OCI-LY3 (cell line): Measurements from ENCODE around the gene TRIM14.

ENCODE experiments used
- H2AFZ ChIP-seq: fragments of 200-600, 300-600 bp; shearing (Covaris generic); 2 replicates; pipeline ENCODE4 v1.6.0; 2014; ENCODE audit warnings: antibody characterized with exemption, low read depth, low read length
- H3K27ac ChIP-seq: fragments of 200-600, 300-600 bp; sonication (generic); 2 replicates; pipeline ENCODE4 v1.5.1; 2014; ENCODE audit warnings: mild to moderate bottlenecking, low read length, moderate library complexity, mixed read lengths
- H3K27me3 ChIP-seq: fragments of 200-600, 300-600 bp; sonication (generic); 2 replicates; pipeline ENCODE4 v1.6.1; 2014; ENCODE audit warnings: low read depth, low read length, mixed read lengths
- H3K36me3 ChIP-seq: fragments of 200-600, 300-600 bp; sonication (generic); replicated peaks from 2 replicates; pipeline ENCODE3; 2014; ENCODE audit warnings: low read depth, low read length, mixed read lengths
- H3K4me1 ChIP-seq: fragments of 300-600, 200-600 bp; sonication (generic); 2 replicates; pipeline ENCODE4 v1.6.1; 2014; ENCODE audit warnings: low read length, mixed read lengths
- H3K4me2 ChIP-seq: fragments of 200-600, 300-600 bp; sonication (generic); 2 replicates; pipeline ENCODE4 v1.6.1; 2014; ENCODE audit warnings: low read length, mixed read lengths
- H3K4me3 ChIP-seq: fragments of 300-600, 200-600 bp; sonication (generic); 2 replicates; pipeline ENCODE4 v1.5.1; 2014; ENCODE audit warnings: antibody characterized with exemption, mild to moderate bottlenecking, low read length, moderate library complexity
- H3K79me2 ChIP-seq: fragments of 300-600, 200-600 bp; shearing (Covaris generic); 2 replicates; pipeline ENCODE4 v1.6.1; 2014; ENCODE audit warnings: mild to moderate bottlenecking, low read length, mixed read lengths
- H3K9ac ChIP-seq: fragments of 300-600, 200-600 bp; shearing (Covaris generic); 2 replicates; pipeline ENCODE4 v1.6.0; 2014; ENCODE audit warnings: mild to moderate bottlenecking, low read length, moderate library complexity
- H3K9me3 ChIP-seq: fragments of 200-600, 300-600 bp; shearing (Covaris generic); 2 replicates; pipeline ENCODE4 v1.6.1; 2014; ENCODE audit warnings: low read length, mixed read lengths; ENCODE audit not compliant: insufficient read depth
- H4K20me1 ChIP-seq: fragments of 200-600, 300-600 bp; sonication (generic); 2 replicates; pipeline ENCODE4 v1.6.1; 2016; ENCODE audit warnings: low read length, mixed read lengths; ENCODE audit not compliant: insufficient read depth
- EZH2phosphoT487 ChIP-seq: fragments of 200-600 bp; shearing (Covaris generic); IDR thresholded peaks from 2 replicates; pipeline ENCODE4 v1.6.1; 2018; ENCODE audit warnings: antibody characterized with exemption, mixed run types, low read depth
- TF ChIP-seq, protein P1 (sequence below): fragments of 200-600, 300-600 bp; sonication (generic); IDR thresholded peaks from 2 replicates; pipeline ENCODE4 v1.5.1; 2014; ENCODE audit warnings: antibody characterized with exemption, low read length, low read depth

Gene TRIM14

DNA sequence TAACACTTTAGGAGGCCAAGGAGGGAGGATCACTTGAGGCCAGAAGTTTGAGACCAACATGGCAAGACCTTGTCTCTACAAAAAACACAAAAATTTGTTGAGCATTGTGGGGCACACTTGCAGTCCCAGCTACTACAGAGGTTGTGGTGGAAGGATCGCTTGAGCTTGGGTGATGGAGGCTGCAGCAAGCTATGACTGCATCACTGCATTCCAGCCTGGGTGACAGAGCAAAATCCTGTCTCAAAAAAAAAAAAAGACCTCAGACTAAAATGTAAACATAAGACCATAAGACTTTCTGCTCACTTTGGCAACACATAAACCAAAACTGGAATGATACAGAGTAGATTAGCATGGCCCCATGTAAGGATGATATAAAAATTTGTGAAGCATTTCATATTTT, 87.1 kb downstream of the TRIM14 start:
- Histone ChIP-seq H3K9me3 (no peaks in the 10 kb centered on the region), H3K4me3 (no peak overlapping the region), H3K79me2 (no peaks in the 10 kb centered on the region), H3K4me2 (no peak overlapping the region), H3K4me1 (peaks cover 20% of the 10 kb centered on the region), H2AFZ (no peak overlapping the region), H3K36me3 (no peaks in the 10 kb centered on the region), H3K27me3 (no peaks in the 10 kb centered on the region), H3K27ac (no peak overlapping the region), H4K20me1 (no peaks in the 10 kb centered on the region), H3K9ac (no peak overlapping the region)
- TF ChIP-seq EZH2phosphoT487 = no peak
- TF ChIP-seq, protein P1, sequence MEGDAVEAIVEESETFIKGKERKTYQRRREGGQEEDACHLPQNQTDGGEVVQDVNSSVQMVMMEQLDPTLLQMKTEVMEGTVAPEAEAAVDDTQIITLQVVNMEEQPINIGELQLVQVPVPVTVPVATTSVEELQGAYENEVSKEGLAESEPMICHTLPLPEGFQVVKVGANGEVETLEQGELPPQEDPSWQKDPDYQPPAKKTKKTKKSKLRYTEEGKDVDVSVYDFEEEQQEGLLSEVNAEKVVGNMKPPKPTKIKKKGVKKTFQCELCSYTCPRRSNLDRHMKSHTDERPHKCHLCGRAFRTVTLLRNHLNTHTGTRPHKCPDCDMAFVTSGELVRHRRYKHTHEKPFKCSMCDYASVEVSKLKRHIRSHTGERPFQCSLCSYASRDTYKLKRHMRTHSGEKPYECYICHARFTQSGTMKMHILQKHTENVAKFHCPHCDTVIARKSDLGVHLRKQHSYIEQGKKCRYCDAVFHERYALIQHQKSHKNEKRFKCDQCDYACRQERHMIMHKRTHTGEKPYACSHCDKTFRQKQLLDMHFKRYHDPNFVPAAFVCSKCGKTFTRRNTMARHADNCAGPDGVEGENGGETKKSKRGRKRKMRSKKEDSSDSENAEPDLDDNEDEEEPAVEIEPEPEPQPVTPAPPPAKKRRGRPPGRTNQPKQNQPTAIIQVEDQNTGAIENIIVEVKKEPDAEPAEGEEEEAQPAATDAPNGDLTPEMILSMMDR = no peak

DNA sequence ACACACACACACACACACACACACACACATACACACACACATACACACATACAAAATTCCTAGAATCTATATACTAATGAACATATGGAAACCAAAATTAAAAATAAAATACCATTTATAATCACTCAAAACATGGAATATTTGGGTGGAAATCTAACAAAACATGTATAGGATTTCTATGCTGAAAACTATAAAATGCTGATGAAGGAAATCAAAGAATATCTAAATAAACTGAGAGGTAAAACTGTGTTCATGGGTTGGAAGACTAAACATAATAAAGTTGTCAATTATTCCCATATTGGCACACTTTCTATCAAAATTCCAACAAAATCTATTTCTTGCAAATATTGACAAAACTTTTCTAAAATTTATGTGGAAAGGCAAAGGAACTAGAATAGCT, 87.9 kb downstream of the TRIM14 start:
- TF ChIP-seq EZH2phosphoT487 = no peak
- no peak overlapping the region for H2AFZ ChIP-seq
- no peaks in the 10 kb centered on the region for H3K79me2 ChIP-seq
- H3K9me3 ChIP-seq = no peaks in the 10 kb centered on the region
- H3K36me3 ChIP-seq = no peaks in the 10 kb centered on the region
- H3K27ac ChIP-seq = no peak overlapping the region
- no peak overlapping the region for H3K9ac ChIP-seq
- no peaks in the 10 kb centered on the region for H3K27me3 ChIP-seq
- peaks cover 17% of the 10 kb centered on the region for H3K4me1 ChIP-seq
- no peak overlapping the region for H3K4me2 ChIP-seq
- H4K20me1 ChIP-seq = no peaks in the 10 kb centered on the region
- no peak overlapping the region for H3K4me3 ChIP-seq

DNA sequence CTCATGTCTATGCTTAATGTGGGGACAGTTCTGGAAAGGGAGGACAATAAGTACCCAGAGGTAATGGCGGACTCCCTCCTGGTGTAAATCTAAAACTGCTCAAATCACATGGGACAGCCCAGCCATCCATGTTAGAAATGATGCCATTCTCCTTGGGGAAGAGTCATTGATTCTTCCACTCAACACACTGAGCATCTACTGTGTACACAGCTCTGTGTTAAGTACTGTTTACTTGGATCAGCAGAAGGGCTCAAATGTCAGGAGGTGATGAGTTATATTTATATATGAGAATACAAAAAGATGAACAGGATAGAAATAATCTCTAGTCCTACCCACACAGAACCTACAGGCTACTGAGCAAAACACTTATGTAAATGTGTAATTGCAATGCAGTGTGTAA, 94.3 kb downstream of the TRIM14 start:
- TF ChIP-seq, protein P1 = no peak
- no peak for TF ChIP-seq EZH2phosphoT487
- H3K4me1 ChIP-seq = no peaks in the 10 kb centered on the region
- no peaks in the 10 kb centered on the region for H3K36me3 ChIP-seq
- H3K79me2 ChIP-seq = no peaks in the 10 kb centered on the region
- H4K20me1 ChIP-seq = no peaks in the 10 kb centered on the region
- H3K27me3 ChIP-seq = no peaks in the 10 kb centered on the region
- H3K4me2 ChIP-seq = no peak overlapping the region
- no peak overlapping the region for H3K4me3 ChIP-seq
- no peak overlapping the region for H2AFZ ChIP-seq
- no peak overlapping the region for H3K9ac ChIP-seq
- H3K9me3 ChIP-seq = no peaks in the 10 kb centered on the region
- H3K27ac ChIP-seq = no peak overlapping the region

DNA sequence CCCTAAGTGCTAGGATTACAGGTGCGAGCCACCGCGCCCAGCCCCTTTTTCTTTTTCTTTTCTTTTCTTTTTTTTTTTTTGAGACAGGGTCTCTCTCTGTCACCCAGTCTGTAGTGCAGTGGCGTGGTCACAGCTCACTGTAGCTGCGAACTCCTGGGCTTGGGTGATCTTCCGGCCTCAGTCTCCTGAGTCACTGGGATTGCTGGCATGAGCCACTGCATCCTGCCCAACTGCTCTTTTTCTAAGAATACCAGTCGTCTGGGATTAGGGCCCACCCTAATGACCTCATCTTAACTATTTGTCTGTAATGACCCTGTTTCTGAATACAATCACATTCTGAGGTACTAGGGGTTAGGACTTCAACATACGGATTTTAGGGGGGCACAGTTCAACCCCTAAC, 96.6 kb downstream of the TRIM14 start:
- no peak overlapping the region for H2AFZ ChIP-seq
- no peak overlapping the region for H3K4me2 ChIP-seq
- H3K27me3 ChIP-seq = no peaks in the 10 kb centered on the region
- no peaks in the 10 kb centered on the region for H4K20me1 ChIP-seq
- H3K4me1 ChIP-seq = no peaks in the 10 kb centered on the region
- H3K79me2 ChIP-seq = no peaks in the 10 kb centered on the region
- peaks cover 17% of the 10 kb centered on the region for H3K36me3 ChIP-seq
- no peak overlapping the region for H3K27ac ChIP-seq
- no peak overlapping the region for H3K9ac ChIP-seq
- no peaks in the 10 kb centered on the region for H3K9me3 ChIP-seq
- H3K4me3 ChIP-seq = no peak overlapping the region
- TF ChIP-seq, protein P1 = no peak
- TF ChIP-seq EZH2phosphoT487 = no peak
